ENCODE results near the gene PALB2. TPM values are rescaled to one million over a fixed set of nuclear protein-coding genes. Genes with fewer than 3 reads are reported as not detected.

Gene PALB2
- total and polyA plus RNA-seq, 2 of the 8 experiments (the other 6 are each of a cell fraction or from before 2014, with no cell fraction given) = 12.5 to 33.1 TPM

GRCh38 chr16:23595246-23595950 lies 45.7 kb downstream of the PALB2 start (continued):
- TF ChIP-seq, protein P1, sequence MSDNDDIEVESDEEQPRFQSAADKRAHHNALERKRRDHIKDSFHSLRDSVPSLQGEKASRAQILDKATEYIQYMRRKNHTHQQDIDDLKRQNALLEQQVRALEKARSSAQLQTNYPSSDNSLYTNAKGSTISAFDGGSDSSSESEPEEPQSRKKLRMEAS (IDR thresholded peaks at IDR 0.05) = no peak
- TF ChIP-seq SIN3A (conservative IDR thresholded peaks at IDR 0.05 in 1 of 2, IDR thresholded peaks at IDR 0.05 in 1 of 2; ENCODE audit: low read depth in 1 of 2, low read length in 2 of 2) = no peak; a peak in 1 of 4 replicates
- no peak for TF ChIP-seq E2F6 (IDR thresholded peaks at IDR 0.05)
- no peak for TF ChIP-seq SIRT6 (IDR thresholded peaks at IDR 0.05; ENCODE audit: low read length)

Data from H1 (cell line).